Chondrocyte (in vitro differentiated cells): ENCODE measurements around the gene MORN1. TPM values are rescaled to one million over a fixed set of nuclear protein-coding genes. Genes with fewer than 3 reads are reported as not detected.

Experiments used
- DNase-seq: peaks from one replicate; pipeline ENCODE4 v3.0.0; 2021; ENCODE audit warnings: mixed read lengths, low spot score
- H3K27ac Mint-ChIP-seq: one replicate; pipeline ENCODE4 v1.8.0; 2021; ENCODE audit warnings: mild to moderate bottlenecking, moderate library complexity, mixed read lengths; ENCODE audit not compliant: unreplicated experiment
- H3K27me3 Mint-ChIP-seq: 2 replicates; pipeline ENCODE4 v1.8.0; 2021; ENCODE audit warnings: low read depth, mixed read lengths
- H3K36me3 Mint-ChIP-seq: 2 replicates; pipeline ENCODE4 v1.8.0; 2021; ENCODE audit warnings: low read depth, mixed read lengths
- H3K4me1 Mint-ChIP-seq: 2 replicates; pipeline ENCODE4 v1.8.0; 2021; ENCODE audit warnings: low read depth, mild to moderate bottlenecking, mixed read lengths
- H3K4me3 Mint-ChIP-seq: one replicate; pipeline ENCODE4 v1.8.0; 2021; ENCODE audit warnings: mild to moderate bottlenecking, moderate library complexity, mixed read lengths; ENCODE audit not compliant: unreplicated experiment
- H3K9me3 Mint-ChIP-seq: 2 replicates; pipeline ENCODE4 v1.8.0; 2021; ENCODE audit warnings: low read depth, mixed read lengths
- total RNA-seq: library from RNA; stranded (reverse); gene quantifications from 3 replicates; pipeline ENCODE4 v1.2.1, GENCODE V29; 2021
- TF ChIP-seq, protein P1 (sequence below): fragments of 200-600 bp; sonication (generic); IDR thresholded peaks from 2 replicates; pipeline ENCODE4 v1.5.0; 2021; ENCODE audit warnings: antibody characterized with exemption, mild to moderate bottlenecking, moderate library complexity

Gene MORN1
- total RNA-seq, 1 donor from 2014 or later = 6.7 TPM

DNA sequence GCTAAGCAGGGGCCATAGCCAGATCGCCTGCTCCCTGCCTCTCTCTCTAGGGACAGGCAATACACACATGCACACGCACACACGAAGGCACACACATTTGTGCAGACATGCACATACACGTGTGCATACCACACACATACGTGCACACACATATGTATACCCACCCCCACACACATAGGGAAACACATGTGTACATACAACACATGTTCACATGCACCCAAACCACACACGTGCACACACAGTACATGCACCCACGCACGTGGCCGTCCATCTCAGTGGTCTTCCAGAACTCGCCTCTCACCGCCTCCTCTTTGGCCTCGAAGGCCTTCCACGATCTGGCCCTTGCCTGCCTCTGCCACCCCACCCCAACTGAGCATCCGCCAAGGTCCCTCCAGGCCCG lies 46.3 kb upstream of the MORN1 start:
- TF ChIP-seq, protein P1, sequence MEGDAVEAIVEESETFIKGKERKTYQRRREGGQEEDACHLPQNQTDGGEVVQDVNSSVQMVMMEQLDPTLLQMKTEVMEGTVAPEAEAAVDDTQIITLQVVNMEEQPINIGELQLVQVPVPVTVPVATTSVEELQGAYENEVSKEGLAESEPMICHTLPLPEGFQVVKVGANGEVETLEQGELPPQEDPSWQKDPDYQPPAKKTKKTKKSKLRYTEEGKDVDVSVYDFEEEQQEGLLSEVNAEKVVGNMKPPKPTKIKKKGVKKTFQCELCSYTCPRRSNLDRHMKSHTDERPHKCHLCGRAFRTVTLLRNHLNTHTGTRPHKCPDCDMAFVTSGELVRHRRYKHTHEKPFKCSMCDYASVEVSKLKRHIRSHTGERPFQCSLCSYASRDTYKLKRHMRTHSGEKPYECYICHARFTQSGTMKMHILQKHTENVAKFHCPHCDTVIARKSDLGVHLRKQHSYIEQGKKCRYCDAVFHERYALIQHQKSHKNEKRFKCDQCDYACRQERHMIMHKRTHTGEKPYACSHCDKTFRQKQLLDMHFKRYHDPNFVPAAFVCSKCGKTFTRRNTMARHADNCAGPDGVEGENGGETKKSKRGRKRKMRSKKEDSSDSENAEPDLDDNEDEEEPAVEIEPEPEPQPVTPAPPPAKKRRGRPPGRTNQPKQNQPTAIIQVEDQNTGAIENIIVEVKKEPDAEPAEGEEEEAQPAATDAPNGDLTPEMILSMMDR = no peak
- peaks cover 17% of the 10 kb centered on the region for H3K27me3 Mint-ChIP-seq
- no peak overlapping the region for H3K27ac Mint-ChIP-seq

DNA sequence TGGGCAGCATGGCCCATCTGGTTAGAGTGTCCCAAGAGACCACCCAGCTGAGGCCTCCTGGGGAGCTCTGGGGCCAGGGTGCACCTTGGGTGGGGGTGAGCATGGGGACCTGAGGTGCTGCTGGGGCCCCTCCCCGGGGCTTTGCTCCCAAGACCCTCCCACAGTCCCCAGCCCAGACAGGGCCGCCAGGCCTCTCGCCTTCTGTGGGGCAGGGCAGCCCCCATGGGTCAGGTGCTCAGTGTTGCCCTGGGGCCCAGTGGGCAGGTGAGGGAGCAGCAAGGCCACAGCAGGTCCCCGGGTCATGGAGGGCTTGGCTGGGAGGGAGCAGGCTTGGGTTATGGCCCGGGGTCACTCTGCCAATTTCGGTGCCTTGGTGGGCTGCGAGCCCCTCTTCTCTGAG lies 45.5 kb upstream of the MORN1 start:
- TF ChIP-seq, protein P1 = no peak
- no peak for DNase-seq
- Mint-ChIP-seq H3K36me3 (no peaks in the 10 kb centered on the region), H3K4me3 (no peak overlapping the region), H3K27me3 (peaks cover 17% of the 10 kb centered on the region), H3K27ac (no peak overlapping the region), H3K9me3 (no peaks in the 10 kb centered on the region), H3K4me1 (no peaks in the 10 kb centered on the region)

More for the DNA sequence above, 46.3 kb upstream of the MORN1 start:
- Mint-ChIP-seq H3K36me3 (no peaks in the 10 kb centered on the region), H3K9me3 (no peaks in the 10 kb centered on the region), H3K4me3 (no peak overlapping the region), H3K4me1 (no peaks in the 10 kb centered on the region)
- DNase-seq = no peak

DNA sequence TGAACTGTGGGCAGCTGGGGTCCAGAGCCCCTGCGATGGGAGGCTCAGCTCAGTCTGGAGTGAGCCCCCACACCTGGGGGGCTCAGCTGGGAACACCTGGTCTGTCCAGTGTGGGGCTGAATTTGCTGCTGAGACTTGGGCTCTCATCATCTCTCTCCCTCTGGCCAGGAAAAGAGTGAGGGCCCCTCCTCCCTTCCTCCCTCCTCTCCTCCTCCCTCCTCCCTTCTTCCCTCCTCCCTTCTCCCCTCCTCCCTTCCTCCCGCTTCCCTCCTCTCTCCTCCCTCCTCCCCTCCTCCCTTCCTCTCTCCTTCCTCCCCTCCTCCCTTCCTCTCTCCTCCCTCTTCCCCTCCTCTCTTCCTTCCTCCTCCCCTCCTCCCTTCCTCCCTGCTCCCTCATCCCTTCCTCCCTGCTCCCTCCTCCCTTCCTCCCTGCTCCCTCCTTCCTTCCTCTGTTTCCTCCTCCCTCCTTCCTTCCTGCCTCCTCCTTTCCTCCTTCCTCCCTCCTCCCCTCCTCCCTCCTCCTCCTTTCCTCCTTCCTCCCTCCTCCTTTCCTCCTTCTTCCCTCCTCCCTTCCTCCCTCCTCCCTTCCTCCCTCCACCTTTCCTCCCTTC lies 44.5 kb upstream of the MORN1 start:
- DNase-seq = no peak
- Mint-ChIP-seq H3K27ac (no peak overlapping the region), H3K9me3 (no peaks in the 10 kb centered on the region), H3K27me3 (peaks cover 17% of the 10 kb centered on the region), H3K4me3 (no peak overlapping the region), H3K4me1 (no peaks in the 10 kb centered on the region), H3K36me3 (no peaks in the 10 kb centered on the region)
- TF ChIP-seq, protein P1 = no peak

DNA sequence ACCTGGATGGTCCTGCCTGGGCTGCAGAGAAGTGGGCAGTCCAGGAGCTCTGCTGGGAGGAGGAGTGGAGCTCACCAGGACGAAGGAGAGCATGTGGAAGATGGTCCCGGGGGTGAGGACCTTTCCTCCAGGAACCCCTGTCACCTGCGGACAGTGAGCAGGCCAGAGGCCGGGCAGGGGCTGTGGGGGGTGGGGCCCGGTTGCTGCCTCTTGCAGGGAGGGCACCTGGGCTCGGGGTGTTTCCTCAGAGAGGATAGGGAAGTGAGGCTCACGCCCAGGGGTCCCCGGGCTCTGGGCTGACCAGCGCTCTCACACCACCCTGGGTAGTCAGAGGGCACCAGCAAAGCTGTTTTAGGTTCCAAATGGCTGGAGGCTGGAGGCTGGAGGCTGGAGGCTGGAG lies 43.7 kb upstream of the MORN1 start:
- TF ChIP-seq, protein P1 = no peak
- Mint-ChIP-seq H3K4me3 (no peak overlapping the region), H3K27me3 (peaks cover 17% of the 10 kb centered on the region)

DNA sequence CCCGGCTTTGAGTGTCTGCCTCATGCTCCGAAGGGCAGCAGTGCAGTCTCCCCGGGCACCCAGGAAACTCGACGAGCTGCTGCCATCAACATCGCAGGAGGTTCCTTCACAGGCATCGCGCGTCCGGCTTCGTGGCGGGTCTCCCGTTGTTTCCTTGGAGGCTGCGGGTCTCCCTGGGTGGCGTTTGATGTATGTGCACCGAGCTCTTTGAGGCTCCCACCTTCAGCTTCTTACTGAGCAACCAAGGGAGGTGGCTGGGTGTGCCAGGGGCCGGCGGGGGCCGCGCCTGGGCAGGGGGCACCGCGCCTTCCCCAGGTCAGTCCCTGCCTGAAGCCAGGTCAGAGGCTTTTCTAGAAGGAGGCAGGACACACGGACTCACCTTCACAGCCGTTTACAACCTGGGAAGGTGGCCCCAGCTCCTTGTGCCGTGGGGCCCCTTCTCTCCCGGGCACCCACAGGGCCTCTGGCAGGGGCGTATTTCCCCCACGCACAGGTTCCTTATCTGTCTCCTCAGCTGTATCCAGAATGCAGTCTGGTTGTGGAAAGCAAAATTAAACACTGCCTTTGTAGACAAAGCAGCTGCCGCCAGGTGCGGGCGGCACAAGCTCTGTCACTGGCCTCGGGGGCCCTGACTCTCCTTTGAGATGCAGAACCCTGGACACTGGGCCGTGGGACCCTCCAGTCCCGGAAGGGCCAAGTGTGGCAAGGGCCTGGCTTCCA lies 42.7 kb upstream of the MORN1 start:
- Mint-ChIP-seq H3K36me3 (no peaks in the 10 kb centered on the region), H3K9me3 (no peaks in the 10 kb centered on the region), H3K27ac (no peak overlapping the region)

More for the DNA sequence above, 43.7 kb upstream of the MORN1 start:
- no peak for DNase-seq
- no peak overlapping the region for H3K27ac Mint-ChIP-seq
- no peaks in the 10 kb centered on the region for H3K4me1 Mint-ChIP-seq
- no peaks in the 10 kb centered on the region for H3K9me3 Mint-ChIP-seq
- H3K36me3 Mint-ChIP-seq = no peaks in the 10 kb centered on the region

More for the DNA sequence above, 42.7 kb upstream of the MORN1 start:
- peaks cover 17% of the 10 kb centered on the region for H3K27me3 Mint-ChIP-seq
- TF ChIP-seq, protein P1 = no peak
- H3K4me3 Mint-ChIP-seq = no peak overlapping the region
- no peaks in the 10 kb centered on the region for H3K4me1 Mint-ChIP-seq
- DNase-seq = no peak
